Measurements from ENCODE around the gene PMF1.
"Not testable (repeated sequence)": the region's sequence is repeated elsewhere in the genome, so short reads cannot be mapped to it uniquely, and the experiment has no call there.

PMF1 gene

DNA sequence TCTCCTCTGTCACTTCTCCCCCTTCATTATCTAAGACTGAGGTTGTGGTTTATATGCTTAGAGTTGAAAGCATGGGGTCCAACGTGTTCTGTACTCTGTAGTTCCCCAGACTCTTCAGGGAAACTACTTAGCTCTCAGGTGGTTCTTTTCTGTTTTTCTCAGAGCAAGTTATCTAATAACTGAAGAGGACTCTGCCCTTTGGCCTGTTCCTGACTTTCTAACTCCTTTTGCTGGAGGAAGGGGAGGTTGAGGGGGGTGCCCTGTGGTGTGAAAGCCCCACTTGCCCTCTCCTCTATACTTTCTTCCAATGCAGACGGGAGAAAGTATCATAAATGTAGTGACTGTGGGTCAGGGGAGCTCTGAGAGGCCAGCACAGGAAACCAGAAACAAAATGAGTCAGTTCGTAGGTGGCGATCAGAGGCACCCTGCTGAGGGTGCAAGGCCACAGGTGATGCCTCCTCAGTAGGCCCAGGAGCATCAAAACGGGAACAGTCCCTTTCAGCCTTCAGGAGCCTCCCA, 13.9 kb upstream of the PMF1 start:
- DNase-seq, result no peak

DNA sequence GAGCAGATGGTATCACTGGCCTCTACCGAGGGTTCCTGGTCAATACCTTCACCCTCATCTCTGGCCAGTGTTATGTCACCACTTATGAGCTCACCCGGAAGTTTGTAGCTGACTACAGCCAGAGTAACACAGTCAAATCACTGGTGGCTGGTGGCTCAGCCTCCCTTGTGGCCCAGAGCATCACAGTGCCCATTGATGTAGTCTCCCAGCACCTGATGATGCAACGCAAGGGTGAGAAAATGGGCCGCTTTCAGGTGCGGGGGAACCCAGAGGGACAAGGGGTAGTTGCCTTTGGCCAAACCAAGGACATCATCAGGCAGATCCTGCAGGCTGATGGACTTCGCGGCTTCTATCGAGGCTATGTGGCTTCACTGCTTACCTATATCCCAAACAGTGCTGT, 12.8 kb upstream of the PMF1 start:
- no peak for DNase-seq

DNA sequence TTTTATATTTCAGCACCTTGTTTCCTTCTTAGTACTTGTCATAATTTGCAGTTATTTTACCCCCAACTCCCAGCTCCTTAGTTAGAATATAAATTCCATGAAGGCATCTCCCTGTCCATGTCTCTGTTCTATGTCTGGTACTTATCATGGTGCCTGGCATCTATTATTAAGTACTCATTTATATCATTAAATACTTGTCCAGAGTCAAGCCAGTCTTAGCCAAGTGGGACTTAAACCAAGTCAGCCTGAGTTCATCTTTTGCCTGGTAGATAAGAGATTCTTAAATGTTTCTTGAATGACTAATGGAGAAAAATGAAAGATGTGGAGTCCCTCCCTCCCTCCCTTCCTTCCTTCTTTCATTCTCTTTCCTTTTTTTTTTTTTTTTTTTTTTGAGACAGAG, 9.5 kb upstream of the PMF1 start:
- DNase-seq, result no peak

DNA sequence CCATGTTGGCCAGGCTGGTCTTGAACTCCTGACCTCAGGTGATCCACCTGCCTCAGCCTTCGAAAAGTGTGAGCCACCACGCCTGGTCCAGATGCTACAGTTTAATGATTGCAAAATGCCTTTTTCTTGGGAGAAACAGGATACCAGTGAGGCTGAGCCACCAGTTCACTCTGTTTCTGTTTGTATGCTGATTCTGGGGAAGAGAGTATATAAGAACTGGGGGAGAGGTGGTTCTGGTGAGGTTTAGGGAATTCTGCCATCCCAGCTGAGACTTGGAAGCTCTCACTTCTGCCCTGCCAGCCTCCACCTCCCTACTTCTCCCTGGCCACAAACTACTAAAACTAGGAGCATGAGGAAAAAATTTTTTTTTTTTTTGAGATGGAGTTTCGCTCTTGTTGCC, 8.1 kb upstream of the PMF1 start:
- no peak for DNase-seq

DNA sequence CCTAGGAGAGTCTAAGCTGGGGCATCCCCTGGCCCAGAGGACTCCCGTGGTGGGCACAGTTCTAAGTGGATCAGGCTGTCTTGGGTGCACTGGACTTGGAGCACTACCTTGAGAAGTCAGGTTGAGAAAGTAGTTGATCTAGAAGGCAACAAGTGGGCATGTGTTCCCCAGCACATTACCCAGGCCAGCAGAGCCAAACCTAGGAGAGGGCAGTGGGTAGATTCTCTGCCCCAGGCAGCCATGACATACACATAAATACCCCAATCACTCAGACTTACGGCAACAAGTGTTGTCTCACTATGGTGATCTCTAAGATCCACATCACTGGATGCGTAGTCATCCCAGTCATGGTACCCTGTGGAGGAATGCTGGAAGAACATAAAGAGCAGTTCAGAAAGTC, 1.6 kb upstream of the PMF1 start:
- no peak for DNase-seq

DNA sequence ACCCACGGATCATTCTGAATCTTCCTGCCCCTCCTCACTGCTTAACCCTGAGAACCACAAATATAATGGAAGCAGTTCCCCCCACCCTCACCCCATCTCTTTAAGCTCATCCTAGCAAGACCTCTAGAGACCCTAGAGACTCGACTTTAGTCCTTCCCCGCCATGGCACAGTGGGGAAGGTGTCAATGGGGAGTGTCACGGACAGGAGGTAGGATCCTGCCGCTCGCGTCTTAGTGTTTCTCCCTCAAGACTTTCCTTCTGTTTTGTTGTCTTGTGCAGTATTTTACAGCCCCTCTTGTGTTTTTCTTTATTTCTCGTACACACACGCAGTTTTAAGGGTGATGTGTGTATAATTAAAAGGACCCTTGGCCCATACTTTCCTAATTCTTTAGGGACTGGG, 677 bp upstream of the PMF1 start:
- no peak for DNase-seq

DNA sequence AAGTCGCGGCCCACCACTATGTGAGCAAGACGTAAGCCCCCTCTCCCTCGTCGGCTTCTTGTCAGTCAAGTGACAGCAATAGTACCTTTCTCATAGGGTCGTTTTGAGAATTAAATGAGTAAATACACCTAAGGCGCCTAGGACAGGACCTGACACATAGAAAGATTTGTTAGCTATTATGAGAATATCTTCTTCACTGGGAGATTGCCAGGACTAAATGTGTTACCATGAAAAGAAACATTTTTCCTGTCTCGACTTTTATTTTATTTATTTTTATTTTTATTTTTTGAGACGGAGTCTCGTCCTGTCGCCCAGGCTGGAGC, 798 bp downstream of the PMF1 start:
- no peak for DNase-seq

DNA sequence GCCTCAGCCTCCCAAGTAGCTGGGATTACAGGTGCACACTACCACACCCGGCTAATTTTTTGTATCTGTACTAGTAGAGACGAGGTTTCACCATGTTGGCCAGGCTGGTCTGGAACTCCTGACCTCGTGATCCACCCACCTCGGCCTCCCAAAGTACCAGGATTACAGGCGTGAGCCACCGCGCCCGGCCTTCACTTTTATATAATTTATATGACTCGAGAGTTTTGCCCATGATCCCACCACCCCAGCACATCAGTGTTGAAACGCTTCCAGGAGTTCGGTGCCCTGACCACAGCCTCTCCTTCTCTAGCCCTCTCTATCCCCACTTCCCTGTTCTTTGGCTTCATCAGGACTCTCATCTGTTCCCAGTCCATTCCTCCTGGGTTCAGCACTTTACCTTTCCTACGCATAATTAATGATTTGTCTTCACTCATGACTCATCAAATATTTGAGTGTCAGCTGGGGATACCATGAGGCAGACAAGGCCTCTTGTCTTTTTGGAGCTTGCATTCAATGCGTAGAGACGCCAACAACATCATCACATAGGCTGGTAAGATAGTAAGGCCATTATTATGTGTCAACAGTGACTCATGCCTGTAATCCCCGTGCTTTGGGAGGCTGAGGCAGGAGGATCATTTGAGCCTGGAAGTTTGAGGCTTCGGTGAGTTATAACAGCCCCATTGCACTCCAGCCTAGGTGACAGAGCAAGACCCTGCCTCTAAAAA, 1.4 kb downstream of the PMF1 start:
- DNase-seq, result no peak

DNA sequence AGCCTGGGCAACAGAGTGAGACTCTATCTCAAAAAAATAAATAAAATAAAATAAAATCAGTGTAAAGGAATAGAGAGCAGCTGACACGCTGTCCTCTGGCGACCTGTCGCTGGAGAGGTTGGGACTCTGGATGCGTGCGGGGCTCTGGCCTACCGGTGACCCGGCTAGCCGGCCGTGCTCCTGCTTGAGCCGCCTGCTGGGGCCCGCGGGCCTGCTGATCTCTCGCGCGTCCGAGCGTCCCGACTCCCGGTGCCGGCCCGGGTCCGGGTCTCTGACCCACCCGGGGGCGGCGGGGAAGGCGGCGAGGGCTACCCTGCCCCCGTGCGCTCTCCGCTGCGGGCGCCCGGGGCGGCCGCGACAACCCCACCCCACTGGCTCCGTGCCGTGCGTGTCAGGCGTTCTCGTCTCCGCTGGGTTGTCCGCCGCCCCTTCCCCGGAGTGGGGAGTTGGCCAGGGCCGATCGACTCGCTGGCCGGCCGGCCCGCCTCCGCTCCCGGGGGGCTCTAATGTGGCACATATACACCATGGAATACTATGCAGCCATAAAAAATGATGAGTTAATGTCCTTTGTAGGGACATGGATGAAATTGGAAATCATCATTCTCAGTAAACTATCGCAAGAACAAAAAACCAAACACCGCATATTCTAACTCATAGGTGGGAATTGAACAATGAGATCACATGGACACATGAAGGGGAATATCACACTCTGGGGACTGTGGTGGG, 3.7 kb downstream of the PMF1 start:
- DNase-seq, result not testable (repeated sequence)

DNA sequence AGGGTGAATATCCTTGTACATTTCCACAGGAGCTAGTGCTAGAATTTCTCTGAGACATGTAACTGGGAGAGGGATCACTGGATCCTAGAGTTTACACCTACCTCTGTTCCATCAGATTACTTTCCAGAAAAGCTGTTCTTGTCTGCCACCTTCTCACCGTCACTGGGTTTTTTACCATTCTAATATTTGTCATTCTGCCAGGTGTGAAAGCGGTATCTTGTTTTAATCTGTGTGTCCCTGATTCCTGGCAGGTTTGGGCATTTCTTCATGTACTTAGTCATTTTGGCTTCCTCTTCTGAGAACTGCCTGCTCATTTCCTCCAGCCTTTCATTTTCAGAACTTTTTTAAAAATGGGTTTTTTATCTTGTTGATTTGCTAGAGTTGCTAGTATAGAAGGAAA, 5.1 kb downstream of the PMF1 start:
- peak; percentile 63 for DNase-seq

DNA sequence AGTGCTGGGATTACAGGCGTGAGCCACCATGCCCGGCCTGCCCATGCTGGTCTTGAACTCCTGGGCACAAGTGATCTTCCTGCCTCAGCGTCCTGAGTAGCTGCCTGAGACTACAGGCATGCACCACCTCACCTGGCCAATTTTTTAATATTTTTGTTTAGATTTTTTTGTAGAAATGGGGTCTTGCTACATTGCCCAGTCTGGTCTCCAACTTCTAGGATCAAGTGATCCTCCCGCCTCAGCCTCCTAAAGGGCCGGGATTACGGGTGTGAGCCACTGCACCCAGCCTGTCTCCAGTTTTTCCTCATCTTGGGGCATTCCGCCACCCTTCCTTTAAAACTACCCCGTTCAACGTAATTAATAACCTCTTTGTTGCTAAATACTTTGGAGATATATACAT, 7.4 kb downstream of the PMF1 start:
- no peak for DNase-seq

DNA sequence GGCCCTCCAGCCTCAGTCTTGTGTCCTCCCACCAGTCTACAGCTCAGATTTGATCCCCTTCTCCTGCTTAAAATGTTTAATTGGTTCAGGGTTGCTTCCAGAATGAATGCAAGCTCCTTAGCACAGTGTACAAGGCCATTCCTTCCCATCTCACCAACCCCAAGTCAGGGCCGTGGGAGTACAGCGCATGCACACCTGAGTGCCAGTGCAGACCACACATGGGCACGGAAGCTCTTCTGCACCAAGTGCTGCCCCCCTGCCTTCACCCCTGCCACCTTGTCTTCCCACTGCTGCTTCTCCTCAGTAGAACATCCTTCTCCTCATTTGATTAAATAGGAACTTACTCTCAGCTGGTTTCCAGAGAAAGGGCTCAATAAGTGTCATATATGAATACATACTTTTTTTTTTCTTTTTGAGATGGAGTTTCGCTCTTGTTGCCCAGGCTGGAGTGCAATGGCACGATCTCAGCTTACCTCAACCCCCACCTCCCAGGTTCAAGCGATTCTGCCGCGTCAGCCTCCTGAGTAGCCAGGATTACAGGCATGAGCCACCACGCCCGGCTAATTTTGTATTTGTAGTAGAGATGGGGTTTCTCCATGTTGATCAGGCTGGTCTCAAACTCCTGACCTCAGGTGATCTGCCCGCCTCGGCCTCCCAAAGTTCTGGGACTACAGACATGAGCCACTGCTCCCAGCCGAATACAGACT, 9.3 kb downstream of the PMF1 start:
- DNase-seq, result no peak

DNA sequence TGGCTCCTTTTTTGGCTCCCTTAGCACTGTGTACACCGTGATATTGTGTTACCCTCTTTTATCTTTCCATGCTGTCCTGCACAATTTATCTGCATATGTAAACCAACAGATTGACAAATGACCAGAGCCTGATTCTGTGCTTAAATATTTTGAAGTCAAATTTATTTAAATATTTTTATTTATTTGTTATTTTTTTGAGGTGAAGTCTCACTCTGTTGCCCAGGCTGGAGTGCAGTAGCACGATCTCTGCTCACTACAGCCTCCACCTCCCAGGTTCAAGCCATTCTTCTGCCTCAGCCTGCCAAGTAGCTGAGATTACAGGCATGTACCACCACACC, 12.8 kb downstream of the PMF1 start:
- DNase-seq, result no peak

DNA sequence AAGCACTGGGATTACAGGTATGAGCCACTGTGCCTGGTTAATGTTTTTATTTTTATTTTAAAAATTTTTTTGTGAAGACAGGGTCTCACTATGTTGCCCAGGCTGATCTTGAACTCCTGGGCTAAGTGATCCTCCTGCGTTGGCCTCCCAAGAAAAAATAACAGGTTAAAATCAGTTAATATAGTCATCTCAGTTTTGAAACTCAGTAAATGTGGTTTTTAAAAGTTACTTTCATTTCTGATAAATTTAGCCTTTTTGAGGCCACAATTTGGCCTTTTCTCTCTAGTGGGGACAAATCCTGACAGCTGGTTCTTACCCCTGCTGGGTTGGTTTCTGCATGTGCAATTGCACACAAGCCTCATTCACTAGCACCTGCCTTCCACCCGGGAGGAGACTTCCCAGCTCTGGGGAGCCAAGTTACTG, 13.3 kb downstream of the PMF1 start:
- DNase-seq, result no peak

DNA sequence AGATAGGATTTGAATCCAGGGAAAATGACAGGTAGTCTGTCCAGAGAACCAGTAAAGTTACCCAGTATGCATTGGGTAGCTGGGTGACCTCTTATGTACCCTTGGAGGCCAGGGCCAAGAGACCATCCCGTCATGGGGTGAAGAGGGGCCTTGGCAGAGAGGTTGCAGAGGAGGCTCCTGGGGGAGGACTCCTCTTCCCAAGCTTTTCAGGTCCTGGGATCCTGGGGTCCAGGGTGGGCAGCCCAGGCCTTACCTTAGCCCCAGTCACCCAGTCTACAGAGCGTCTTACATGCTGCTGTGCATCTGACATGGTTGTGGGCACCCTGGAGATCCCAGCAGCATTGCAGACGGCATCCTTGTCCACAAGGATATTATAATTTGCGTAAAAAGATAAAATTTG, 14.0 kb downstream of the PMF1 start:
- DNase-seq, result no peak

DNA sequence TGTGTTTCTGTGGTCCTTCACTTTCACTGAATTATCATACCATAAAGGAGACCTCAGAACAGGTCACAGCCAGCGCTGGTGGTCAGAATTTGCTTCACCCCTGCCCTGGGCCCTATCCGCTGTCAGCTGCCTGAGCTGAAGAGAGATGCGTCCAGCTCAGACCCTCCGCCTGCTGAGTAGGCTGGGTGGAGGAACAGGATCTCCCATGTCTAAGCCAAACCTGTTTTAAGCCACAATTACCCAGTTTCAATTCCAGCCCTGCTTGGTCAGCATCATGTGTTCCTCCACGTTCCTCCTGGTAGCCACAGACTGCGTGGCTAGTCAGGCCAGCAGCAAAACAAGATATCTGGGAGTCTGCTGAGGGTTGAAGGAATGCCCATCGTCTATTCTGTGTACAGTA, 15.7 kb downstream of the PMF1 start:
- no peak for DNase-seq

DNA sequence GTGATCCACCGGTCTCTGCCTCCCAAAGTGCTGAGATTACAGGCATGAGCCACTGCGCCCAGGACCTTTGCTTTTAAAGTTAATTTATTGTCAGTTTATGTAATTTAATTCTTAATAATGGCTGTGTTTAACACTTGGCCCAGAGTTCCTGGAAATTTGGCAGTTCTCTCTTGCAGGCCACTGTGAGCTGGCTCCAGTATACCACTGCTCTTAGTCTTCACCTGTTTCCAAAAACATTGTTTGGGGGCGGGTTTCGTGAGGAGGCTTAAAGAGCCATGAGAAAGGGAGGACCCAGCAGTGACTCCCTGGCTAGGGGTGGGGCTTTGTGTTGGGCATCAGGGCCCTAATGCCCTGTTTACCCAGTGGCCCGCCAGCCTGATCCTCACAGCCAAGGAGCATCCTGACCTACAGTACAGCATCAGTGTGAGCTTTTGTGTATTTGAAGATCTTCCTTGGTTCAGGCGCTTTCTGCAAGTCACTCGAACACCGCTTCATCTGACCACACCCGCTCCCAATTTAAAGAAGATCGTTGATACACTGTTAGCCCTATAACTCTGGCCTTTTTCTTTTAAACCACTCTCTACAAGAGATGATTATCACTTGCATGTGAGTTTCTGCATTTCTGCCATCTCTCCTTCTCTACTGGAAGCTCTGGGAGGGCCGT, 17.1 kb downstream of the PMF1 start:
- DNase-seq, result no peak

DNA sequence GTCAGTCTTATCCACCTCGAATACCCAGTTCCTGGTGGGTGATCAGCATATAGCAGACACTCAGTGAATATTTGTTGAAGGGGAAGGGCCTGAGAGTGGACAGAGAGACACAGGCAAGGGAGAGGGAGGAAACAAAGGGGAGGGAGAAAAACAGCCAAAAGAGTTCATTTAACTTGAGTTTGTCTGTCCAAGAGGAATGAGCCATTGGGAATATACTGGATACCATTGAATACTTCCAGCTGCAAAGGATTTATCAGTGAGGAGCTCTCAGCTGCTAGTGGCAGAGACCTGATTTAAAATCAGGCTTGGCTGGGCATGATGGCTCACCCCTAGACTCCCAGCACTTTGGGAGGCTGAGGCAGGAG, 17.6 kb downstream of the PMF1 start:
- no peak for DNase-seq

DNA sequence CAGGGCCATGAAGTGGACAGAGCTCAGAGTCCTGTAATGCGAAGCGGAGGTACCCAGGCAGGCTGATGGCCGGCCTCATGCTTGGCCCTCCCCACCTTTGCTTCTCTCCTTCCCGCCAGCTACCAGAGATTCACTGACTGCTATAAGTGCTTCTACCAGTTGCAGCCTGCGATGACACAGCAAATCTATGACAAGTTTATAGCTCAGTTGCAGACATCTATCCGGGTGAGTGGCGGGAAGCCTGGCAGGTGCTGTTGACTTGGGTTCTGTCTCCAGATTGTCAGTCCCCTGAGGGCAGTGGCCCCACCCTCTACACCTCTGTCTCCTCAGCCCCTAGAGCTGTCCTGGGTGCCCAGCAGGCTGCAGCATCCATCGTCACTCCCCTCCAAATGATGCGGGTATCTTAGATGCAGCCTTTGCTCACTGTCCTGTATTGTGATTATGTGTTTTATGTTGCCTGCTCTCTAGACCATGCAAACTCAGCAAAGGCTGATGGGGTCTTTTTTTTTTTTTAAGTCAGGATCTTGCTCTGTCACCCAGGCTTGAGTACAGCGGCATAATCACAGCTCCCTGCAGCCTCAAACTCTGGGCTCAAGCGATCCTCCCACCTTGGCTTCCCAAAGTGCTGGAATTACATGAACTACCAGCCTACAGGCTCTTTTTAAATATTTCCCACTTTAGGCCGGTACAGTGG, 19.5 kb downstream of the PMF1 start:
- no peak for DNase-seq

DNA sequence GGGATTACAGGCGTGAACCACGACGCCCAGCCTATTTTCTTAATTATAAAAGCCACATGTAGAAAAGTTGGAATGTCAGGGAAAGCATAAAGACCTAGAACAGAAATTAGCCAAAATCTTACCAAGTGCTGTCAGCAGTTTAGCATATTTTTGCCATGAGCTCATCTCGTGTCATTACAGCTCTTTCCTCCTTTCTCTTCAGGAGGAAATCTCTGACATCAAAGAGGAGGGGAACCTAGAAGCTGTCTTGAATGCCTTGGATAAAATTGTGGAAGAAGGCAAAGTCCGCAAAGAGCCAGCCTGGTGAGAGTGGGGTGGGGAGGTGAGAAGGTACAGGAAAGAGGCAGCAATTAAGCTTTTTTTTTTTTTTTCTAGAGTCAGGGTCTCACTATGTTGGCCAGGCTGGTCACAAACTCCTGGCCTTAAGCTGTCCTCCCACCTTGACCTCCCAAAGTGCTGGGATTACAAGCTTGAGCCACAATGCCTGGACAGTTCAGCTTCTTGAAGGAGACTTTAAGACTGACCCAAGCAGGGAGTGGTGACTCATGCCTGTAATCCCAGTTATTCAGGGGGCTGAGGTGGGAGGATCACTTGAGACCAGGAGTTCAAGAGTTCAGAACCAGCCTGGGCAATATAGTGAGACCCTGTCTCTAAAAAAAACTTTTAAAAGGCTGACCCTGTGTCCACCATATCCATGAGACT, 20.8 kb downstream of the PMF1 start:
- no peak for DNase-seq

DNA sequence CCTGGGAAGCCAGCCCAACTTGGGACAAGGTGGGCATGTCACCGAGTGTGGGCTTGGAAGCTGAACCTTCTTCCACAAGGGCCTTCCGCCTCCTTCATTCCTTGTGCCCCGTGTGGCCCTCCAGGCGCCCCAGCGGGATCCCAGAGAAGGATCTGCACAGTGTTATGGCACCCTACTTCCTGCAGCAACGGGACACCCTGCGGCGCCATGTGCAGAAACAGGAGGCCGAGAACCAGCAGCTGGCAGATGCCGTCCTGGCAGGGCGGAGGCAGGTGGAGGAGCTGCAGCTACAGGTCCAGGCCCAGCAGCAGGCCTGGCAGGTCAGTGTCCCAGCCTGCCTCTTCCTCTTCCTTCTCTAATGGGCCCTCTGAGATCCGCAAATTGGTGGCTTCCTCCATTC, 23.4 kb downstream of the PMF1 start:
- no peak for DNase-seq

DNA sequence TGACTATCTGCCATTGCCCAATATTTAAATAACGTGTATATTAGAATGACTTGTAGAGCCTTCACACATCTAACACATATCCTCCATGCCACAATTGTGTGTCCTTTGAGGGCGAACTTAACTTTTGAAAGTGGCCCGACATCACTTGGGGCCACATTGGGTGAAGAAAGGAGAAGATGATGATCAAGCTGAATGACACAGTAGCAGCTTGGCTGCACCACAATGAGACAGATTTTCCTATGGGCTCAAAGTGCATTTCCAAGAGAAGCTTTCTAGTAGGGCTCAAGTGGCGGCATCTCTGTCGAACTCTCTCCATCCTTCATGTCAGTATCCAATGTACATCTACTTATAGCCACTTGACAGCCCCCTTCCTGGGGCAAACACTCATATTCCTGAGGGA, 25.4 kb downstream of the PMF1 start:
- no peak for DNase-seq

Measured in GF-D8 (cell line).